ENCODE measurements around the gene SCN2A.

GRCh38 chr2:165275932-165276331 is 36.7 kb downstream of the SCN2A start:
- TF ChIP-seq, protein P1, sequence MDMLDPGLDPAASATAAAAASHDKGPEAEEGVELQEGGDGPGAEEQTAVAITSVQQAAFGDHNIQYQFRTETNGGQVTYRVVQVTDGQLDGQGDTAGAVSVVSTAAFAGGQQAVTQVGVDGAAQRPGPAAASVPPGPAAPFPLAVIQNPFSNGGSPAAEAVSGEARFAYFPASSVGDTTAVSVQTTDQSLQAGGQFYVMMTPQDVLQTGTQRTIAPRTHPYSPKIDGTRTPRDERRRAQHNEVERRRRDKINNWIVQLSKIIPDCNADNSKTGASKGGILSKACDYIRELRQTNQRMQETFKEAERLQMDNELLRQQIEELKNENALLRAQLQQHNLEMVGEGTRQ (IDR thresholded peaks at IDR 0.05; ENCODE audit: low read depth, low read length): no peak
- no peak for TF ChIP-seq MAZ (IDR thresholded peaks at IDR 0.05; ENCODE audit: borderline replicate concordance, low read depth, low read length)
- no peak for TF ChIP-seq SMC3 (IDR thresholded peaks at IDR 0.05; ENCODE audit: low read depth, low read length)
- TF ChIP-seq, protein P2, sequence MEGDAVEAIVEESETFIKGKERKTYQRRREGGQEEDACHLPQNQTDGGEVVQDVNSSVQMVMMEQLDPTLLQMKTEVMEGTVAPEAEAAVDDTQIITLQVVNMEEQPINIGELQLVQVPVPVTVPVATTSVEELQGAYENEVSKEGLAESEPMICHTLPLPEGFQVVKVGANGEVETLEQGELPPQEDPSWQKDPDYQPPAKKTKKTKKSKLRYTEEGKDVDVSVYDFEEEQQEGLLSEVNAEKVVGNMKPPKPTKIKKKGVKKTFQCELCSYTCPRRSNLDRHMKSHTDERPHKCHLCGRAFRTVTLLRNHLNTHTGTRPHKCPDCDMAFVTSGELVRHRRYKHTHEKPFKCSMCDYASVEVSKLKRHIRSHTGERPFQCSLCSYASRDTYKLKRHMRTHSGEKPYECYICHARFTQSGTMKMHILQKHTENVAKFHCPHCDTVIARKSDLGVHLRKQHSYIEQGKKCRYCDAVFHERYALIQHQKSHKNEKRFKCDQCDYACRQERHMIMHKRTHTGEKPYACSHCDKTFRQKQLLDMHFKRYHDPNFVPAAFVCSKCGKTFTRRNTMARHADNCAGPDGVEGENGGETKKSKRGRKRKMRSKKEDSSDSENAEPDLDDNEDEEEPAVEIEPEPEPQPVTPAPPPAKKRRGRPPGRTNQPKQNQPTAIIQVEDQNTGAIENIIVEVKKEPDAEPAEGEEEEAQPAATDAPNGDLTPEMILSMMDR (conservative IDR thresholded peaks at IDR 0.05; ENCODE audit: low read depth, low read length): no peak
- no peak for TF ChIP-seq POLR2A (IDR thresholded peaks at IDR 0.05; ENCODE audit: low read depth, low read length)
- TF ChIP-seq MAFK (IDR thresholded peaks at IDR 0.05; ENCODE audit: low read depth, low read length): no peak
- TF ChIP-seq RAD21 (IDR thresholded peaks at IDR 0.05; ENCODE audit: low read length): no peak
- no peak for TF ChIP-seq NFE2L2 (IDR thresholded peaks at IDR 0.05; ENCODE audit: low read depth, low read length)
- no peak for TF ChIP-seq CHD1 (IDR thresholded peaks at IDR 0.05; ENCODE audit: low read depth, low read length)
- no peak for TF ChIP-seq CEBPB (IDR thresholded peaks at IDR 0.05; ENCODE audit: low read depth, low read length)
